ENCODE results near the gene ITPR2.
"Not testable (repeated sequence)": the region's sequence is repeated elsewhere in the genome, so short reads cannot be mapped to it uniquely, and the experiment has no call there.

ITPR2 gene

DNA sequence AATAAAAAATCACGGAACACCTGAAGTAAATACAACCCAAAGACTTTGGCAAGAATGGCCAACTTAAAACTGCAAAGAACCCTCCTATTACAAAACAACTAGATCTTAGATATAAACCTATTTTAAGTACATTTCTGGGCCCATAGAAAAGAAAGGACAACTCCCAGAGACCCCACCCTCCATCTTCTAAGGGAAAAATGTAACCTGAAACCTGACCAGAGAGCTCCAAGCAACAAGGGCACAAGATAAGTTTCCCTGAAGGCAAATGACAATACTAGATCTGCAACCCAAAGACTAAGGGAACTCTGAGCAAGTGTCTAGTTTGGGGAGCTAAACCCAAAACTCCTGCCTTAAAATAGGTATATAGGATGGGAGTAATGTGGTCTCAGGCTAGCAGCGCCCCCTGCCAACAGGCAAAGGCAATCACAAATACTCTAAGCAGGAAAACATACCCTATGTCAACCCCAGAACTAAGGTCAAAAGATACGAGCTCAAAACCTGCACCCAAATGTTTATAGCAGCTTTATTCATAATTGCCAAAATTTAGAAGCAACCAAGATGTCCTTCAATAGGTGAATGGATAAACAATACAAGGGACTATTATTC lies 218.9 kb downstream of the ITPR2 start:
- peak; percentile 20 for DNase-seq

DNA sequence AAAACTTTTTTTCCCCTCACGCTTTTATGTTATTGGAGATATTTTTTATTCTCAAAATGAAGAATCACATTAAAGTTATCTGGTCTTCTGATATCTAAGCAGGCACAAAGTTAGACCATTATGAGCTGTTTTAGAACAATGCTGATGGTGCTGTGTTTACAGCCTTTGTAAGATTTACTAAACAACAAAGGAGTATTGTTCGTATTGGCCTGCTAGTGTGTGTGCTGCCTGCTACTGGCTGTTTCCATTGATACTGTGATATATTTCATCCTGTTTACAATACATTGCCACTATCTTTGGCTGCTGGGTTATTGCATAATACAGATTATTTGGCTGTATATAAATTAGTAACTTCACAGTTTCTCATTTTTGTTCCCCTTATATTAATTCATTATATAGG lies 220.8 kb downstream of the ITPR2 start:
- DNase-seq: no peak

DNA sequence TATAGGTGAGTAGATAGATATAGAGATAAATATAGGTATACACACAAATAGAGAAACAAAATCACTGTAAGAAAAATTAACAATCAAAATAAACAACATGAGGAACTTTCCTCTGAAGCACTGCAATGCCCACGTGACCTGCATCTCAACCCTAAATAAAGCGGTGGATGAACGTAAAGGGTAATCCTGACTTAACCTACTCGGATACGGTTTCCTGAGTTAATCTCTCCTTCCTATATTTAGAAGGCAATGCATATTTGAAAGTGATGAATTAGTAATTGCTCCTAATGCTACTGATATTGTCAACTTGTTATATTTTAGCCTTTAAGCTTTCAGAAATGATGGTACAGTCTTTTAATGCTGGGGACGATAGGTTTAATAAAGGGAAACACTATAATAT lies 221.4 kb downstream of the ITPR2 start:
- DNase-seq: no peak

DNA sequence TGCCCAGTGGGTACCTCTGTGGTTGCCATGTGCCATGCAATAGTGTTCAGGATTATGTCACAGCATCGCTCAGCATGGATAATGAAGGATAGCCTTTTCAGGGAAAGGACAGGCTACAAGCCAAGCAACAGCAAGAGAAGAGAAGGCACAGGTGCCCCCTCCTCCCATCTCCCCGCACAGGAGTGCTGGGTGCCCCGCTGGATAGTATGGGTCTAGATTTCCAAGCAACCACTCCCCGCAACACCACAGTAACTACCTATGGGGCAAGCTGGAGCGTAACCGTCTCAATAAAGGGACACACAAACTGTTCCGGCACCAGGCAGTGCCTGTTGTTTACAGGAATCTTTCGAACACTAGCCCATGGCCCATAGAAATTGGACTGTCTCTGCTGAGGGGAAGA lies 222.2 kb downstream of the ITPR2 start:
- DNase-seq: no peak

DNA sequence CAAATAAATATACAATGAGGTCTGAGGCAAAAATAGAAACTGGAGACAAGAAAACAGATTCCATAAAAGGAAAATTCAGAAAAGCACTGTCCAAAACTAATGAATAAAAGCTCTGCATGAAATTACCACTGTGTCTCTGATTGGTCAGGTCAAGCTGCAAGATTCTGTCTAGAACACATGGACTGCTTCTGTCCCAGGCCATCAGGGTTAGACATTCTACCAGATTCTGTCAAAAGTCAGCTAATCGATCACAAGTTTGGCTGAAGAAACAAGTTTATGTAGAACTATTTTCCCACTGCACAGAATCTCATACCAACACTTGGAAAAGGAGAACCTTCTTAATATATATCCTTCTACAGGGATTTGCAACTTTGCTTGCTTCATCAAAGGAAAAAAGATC lies 223.0 kb downstream of the ITPR2 start:
- DNase-seq: no peak

DNA sequence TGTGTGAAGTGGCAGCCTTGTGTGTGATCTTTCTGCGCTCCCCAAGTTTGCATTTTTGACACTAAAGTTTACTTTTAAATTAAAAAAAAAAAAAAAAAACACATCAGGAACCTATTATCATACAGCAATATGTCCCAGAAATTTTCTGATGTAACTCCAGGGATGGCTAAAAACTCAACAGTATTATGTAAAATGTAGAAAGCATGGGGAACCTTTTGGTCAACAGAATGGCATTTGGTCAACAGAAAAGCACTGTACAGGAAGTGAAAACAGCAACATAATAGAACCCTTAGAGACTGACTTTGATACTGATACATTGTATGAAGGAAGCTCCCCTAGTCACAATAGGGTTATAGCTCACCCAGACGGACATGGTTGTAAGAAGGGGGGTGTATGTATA lies 224.3 kb downstream of the ITPR2 start:
- no peak for DNase-seq

DNA sequence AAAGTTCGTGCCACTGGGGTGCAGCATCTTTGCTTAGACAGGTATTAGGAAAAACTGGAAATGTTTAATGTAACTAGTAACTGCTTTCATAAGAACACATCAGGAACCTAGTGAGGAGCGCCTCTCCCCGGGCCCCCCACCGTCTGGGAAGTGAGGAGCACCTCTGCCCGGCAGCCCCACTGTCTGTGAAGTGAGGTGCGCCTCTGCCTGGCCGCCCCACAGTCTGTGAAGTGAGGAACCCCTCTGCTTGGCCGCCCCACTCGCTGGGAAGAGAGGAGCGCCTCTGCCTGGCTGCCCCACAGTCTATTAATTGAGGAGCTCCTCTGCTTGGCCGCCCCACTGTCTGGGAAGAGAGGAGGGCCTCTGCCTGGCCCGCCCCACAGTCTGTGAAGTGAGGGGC lies 224.7 kb downstream of the ITPR2 start:
- DNase-seq: no peak

DNA sequence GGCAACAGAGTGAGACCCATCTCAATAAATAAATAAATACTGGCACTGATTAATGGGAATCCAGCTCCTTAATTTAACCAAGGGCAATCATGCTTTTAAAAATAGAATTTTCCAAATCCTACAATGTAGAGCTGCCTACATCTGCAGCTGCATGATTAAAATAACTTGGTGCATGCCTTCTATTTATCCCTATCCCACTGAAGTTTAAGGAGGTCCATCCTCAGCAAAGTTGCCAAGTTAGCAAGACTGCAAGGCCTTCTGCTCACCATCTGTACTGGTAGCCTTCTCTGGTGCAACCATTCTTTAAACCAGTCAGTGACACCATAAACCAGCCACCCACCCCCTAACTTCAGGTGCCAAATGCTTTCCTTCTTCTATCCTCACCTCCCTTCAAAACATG lies 226.1 kb downstream of the ITPR2 start:
- no peak for DNase-seq

DNA sequence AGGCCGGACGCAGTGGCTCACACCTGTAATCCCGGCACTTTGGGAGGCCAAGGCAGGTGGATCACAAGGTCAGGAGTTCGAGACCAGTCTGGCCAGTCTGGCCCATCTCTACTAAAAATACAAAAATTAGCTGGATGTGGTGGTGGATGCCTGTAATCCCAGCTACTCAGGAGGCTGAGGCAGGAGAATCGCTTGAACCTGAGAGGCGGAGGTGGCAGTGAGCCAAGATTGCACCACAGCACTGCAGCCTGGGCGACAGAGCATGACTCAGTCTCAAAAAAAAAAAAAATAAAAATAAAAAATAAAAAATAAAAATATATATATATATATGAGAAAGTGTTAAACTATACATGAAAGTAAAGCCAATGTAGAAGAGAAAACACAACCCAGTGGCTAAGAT lies 228.2 kb downstream of the ITPR2 start:
- DNase-seq: not testable (repeated sequence)

DNA sequence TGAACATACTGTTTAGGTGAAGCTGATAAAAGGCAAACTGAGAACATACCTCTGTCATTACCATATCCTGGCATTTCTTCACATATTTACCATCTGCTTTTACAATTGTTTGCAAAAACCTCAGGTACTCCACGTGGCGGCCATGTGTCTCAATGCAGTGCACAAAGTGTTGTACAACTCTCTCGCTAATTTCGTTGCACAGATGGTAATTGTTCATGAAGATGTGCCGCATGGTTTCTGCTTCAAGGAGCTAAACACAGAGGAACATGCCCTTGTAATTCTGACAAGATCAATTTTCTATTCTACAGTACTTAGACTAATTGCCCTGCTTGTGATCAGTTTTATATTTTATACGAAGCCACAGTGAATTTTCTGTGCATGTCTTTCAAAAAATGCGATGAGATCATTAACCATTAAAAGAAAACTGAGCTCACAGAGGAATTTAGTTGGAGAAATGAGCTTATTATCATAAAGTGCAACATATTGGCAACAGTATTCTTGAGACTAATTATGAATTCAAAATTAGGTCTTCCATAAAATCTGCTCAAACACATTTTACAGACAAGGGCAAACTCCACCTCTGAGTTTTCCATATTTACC lies 233.8 kb downstream of the ITPR2 start:
- DNase-seq: no peak

DNA sequence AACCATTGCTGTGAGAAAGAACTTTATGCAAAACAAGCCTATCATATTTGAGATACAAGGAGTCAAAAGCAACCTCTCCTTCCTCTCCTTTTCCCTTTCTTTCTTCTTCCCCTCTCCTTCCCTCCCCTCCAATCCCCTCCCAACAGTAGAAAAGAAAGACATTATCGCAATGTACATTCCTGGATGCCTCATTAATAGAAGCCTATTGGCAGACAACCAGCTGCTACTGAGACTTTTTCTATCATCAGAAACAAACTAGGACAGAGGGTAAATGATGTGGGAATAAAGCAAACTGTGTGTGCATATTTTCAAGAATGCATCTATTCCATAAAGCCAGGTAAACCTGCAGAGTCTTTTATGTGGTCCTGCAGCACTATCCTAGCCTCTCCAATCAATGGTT lies 237.2 kb downstream of the ITPR2 start:
- no peak for DNase-seq

DNA sequence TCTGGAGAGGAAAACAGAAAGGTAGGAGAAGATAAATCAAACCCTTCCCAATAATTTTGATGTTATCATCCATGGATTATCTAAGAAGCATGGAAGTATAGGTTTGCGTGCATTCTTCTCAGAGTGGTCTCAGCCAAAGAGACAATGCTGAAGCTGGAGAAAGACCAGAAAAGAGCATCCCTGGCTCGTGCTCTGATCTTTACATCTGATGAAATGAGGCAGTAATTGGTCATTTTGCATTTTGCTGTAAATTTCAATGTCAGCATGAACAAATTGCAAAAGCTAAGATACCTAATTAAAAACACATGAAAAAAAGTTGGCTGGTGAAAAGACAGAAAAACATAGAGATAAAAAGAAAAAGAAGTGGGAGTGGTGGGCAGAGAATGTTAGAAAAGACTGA lies 252.4 kb downstream of the ITPR2 start:
- no peak for DNase-seq

DNA sequence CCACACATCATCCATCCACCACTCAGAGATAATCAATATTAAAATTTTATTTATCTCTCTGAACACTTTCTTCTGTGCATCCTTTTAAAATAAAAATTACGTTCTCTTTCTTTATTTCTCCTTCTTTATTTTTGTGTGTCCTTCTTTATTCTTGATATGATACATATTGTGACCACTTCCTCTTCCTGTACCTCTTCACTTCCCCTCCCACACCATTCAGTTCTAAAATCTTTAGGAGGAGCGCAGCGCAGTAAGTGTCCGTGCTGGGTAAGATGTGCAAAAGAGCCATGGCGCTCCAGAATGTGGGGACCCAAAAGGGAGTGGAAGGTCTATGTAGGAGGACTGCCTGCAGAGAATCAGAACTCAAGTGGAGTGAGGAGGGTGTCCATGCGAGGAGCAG lies 256.7 kb downstream of the ITPR2 start:
- no peak for DNase-seq

DNA sequence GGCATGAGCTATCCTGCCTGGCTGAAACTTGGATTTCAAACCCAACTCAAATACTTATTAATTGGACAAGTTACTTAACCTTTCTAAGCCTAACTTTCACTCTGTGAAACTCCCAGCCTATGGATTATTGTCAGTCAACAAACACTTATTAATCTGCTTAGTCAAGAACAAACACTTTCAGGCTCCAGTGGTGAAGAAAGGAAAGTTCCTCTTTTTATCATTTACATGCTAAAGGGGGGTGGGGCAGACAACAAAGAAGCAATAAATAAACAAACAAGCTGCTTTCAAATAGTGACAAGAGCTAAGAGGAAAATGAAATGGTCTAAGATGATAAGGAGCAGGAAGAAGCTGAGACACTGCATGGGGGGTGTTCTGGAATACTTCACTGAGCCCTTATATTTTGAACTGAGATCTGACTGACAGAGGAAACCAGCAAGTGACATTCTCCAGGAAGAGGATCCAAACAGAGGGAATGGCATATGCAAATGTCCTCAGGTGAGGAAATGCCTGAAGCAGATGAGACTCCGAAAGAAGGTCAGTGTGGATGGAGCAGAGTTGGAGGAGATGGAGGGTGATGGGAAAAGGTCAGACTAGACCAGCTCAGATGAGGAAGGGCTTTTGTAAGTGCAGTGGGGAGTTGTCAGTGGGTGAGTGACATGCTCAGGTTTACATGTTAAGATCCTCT lies 259.6 kb downstream of the ITPR2 start:
- no peak for DNase-seq

DNA sequence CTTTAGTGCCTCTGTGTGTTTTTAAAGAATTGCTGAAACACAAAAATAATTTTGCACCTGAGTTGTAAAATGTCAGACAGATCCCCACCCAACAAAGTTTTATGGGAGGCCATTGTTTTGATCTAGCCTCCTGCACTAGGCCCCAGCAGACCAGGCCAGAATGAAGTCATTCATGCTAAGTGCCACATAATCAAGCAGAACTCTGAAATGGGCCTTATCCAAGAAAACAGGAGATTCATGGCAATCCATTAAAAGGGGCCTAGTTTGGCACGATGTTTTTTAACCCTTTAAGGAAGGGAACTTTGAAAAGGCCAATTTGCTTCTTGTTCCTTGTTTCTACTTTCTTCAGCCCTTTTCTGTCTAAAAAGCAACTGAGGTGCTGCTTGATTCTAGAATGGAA lies 260.9 kb downstream of the ITPR2 start:
- DNase-seq: no peak

DNA sequence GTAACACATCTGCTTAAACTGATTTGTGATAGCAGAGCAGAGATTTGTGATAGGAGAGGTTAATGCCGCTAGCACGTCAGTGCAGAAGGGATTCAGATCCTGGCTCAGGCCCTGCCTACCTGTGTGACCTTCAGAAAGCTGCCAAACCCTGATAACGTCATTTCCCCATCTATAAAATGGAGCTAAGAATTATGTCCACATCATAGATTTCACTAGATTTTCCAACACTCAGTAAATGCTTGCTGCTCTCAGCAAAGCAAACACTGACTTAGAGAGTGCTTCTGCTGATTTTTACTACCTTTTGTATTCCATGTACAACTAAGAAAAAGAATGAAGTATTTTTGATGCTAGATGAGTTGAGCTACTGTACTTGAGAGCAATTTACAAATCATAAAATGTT lies 261.4 kb downstream of the ITPR2 start:
- no peak for DNase-seq

DNA sequence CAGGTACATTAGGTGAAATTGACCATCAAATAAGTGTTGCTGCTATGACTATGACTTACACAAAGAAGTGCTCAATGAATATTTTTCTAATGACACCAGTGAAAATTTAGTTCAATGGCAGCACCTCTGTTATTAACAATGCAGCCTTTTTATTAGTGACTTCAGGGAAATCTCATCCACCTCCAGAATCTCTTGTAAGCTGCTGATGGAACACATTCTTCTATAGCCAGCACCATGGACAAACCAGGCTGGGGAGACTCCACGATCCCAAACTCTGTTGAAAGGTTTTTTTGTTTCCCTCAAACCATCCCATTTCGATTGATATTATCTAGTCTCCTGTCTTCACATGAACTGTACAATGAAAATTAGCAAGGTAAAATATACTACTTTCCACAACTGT lies 265.9 kb downstream of the ITPR2 start:
- DNase-seq: no peak

DNA sequence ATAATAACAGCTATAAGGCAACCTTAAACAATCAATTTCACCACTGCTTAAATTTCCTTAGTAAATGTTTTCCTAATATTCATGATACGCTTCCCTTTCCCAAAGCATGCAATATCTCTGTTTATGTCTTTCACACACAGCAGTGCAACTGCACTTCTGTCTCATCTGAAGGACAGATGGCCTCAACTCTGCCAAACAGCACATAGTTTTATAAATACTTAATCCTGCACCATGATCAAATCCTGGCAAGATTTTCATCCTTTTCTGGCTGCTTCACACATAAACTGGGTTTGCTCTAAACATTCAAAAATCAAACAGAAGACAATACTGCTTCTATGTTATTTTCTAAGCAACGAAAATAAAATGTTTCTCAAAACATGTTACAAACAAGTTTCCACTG lies 266.3 kb downstream of the ITPR2 start:
- DNase-seq: no peak

DNA sequence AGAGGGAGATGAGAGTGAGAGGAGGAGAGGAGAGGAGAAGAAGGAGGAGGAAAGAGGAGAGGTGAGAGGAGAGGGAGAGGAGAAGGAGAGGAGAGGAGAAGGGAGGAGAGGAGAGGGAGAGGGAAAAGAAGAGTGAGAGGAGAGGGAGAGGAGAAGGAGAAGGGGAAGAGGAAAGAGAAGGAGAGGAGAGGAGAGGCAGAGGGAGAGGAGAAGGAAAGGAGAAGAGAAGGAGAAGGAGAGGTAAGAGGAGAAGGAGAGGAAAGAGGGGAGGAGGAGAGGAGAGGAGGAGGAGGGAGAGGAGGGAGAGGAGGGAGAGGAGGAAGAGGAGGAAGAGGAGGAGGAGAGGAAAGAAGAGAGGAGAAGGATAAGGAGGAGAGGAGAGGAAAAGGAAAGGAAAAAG lies 266.8 kb downstream of the ITPR2 start:
- DNase-seq: no peak

DNA sequence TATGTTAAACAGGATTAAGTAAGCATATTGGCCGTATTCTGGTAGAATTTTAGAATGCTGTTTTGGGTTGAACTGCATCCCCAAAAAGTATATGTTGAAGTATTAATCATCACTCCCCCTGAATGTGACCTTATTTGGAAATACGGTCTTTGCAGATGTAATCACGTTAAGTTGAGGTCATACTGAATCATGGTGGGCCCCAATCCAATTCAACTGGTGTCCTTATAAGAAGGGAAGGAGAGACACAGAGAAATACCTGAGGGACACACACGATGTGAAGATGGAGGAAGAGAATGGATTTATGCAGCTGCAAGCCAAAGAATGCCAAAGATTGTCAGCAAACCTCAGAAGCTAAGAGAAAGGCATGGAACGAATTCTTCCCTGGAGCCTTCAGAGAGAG lies 268.6 kb downstream of the ITPR2 start:
- no peak for DNase-seq

DNA sequence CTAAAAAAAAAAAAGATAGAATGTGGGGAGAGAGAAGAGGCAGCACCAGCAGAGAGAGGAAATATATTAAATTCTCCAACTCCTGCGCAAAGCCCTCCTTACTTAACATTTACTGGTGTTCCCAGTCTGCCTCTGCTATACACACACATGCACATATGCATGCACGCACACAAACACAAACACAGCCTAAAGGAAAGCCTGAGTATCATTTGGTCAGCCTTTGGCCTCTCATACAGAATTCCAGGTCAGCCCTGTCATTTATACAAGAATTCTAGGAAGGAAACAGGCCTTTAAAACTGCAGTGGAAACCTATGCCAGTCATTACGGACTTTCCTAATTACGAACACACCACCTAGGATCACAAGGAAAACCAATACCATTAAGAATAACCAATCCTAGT lies 269.4 kb downstream of the ITPR2 start:
- no peak for DNase-seq

DNA sequence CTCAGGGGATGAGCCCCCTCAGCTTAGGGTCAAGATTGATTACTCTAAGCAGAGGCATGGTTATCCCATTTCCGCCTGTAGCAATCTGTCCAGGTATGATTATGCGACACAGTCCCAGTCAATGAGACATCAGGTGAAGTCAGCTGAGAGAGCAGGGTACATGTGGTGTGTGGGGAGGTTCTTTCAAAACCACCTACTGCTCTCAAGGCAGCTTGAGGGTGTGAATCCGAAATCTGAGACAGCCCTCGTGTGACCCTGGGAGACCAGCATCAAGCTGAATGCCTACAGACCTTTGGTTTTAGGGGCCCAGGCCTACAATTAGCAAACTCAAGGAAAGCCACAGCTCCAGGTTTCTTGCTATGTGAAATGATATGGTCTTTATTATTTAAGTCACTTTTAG lies 275.7 kb downstream of the ITPR2 start:
- DNase-seq: no peak

DNA sequence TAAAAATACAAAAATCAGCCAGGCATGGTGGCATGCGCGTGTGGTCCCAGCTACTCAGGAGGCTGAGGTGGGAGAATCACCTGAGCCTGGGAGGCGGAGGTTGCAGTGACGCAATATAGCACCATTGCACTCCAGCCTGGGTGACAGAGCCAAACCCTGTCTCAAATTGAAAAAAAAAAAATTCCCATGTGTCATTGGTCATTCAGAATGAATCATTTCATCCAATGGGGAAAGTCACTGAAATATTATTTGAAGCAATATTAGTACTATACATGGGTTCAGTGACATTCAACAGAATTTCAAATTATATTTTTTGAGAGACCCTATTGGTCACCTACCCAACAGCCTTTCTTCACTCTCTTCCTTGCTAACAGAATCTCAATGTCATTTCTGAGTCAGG lies 276.1 kb downstream of the ITPR2 start:
- no peak for DNase-seq

DNA sequence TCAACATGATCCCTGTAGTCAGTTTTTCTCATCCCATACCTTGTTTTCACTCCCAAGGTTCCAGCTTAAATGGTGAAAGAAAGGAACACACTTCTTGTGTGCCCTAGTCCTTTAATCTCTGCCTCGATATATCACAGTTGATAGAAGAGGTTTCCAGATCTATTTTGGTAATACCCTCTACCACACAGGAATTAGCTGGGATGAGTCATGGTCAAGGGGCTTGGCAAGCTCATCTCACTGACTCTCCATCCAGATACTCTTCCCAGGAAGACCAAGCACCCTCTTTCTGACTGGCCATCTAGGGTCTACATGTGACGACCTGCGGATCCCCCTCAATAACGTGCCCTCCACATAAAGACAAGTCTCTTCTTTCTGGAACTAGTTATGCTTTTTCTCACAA lies 277.9 kb downstream of the ITPR2 start:
- no peak for DNase-seq

DNA sequence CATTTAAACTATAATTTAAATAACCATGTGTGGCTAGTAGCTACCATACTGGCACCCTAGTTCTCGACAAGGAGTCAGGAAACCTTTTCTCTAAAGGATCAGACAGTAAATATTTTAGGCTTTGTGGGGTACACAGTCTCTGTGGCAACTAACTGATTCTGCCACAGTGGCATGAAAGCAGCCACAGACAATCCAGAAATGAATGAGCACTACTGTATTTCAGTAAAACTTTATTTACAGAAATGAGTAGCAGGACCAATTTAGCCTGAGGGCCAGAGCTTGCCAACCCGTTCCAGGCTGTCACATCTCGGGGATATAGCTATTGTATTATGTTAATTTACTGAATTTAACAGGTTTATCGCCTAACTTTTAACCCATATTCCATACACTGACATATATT lies 278.7 kb downstream of the ITPR2 start:
- no peak for DNase-seq
